SK-N-SH treated with all-trans-retinoic acid at 6 μM for 48 hours (cell line): Measurements from ENCODE around the gene IL17B.

Experiments used
- ATAC-seq: fragments of 200-7000 bp; cut with Tn5 transposase; 3 replicates; pipeline ENCODE4 v1.9.1; 2020; ENCODE audit warnings: mild to moderate bottlenecking, moderate library complexity
- ARNTL ChIP-seq: fragments of 450-650 bp; formaldehyde crosslinking; IDR thresholded peaks from 2 replicates; pipeline ENCODE4 v1.5.0; 2020; ENCODE audit warnings: low read depth, mild to moderate bottlenecking, moderate library complexity, borderline replicate concordance
- BACH2 ChIP-seq: fragments of 250-450 bp; sonication (Bioruptor Pico); IDR thresholded peaks from 2 replicates; pipeline ENCODE4 v1.9.0; 2021; ENCODE audit warnings: mild to moderate bottlenecking, borderline replicate concordance
- CSDC2 ChIP-seq: fragments of 250-450 bp; sonication (Bioruptor Pico); IDR thresholded peaks from 2 replicates; pipeline ENCODE4 v1.5.0; 2020; ENCODE audit warnings: mild to moderate bottlenecking, moderate library complexity
- ESRRG ChIP-seq: fragments of 250-450 bp; sonication (Bioruptor Pico); IDR thresholded peaks from 2 replicates; pipeline ENCODE4 v1.6.1; 2021; ENCODE audit warnings: mild to moderate bottlenecking
- GLIS3 ChIP-seq: fragments of 250-450 bp; sonication (Bioruptor Pico); IDR thresholded peaks from 2 replicates; pipeline ENCODE4 v1.5.0; 2020; ENCODE audit warnings: mild to moderate bottlenecking, moderate library complexity
- ISL1 ChIP-seq: fragments of 250-450 bp; sonication (Bioruptor Pico); IDR thresholded peaks from 2 replicates; pipeline ENCODE4 v2.1.2; 2022; ENCODE audit warnings: mild to moderate bottlenecking, moderate library complexity
- OSR1 ChIP-seq: fragments of 250-450 bp; sonication (Bioruptor Pico); IDR thresholded peaks from 2 replicates; pipeline ENCODE4 v1.8.0; 2022; ENCODE audit warnings: moderate library complexity, mild to moderate bottlenecking, inconsistent platforms
- PPARA ChIP-seq: fragments of 250-450 bp; sonication (Bioruptor Pico); IDR thresholded peaks from 2 replicates; pipeline ENCODE4 v1.5.0; 2020; ENCODE audit warnings: mild to moderate bottlenecking, borderline replicate concordance
- RARB ChIP-seq: fragments of 250-450 bp; sonication (Bioruptor Pico); IDR thresholded peaks from 2 replicates; pipeline ENCODE4 v1.8.0; 2021; ENCODE audit warnings: mild to moderate bottlenecking, moderate library complexity
- SNAI2 ChIP-seq: fragments of 250-450 bp; sonication (Bioruptor Pico); IDR thresholded peaks from 2 replicates; pipeline ENCODE4 v1.5.0; 2020; ENCODE audit warnings: mild to moderate bottlenecking, moderate library complexity
- TCF4 ChIP-seq: fragments of 250-450 bp; sonication (Bioruptor Pico); IDR thresholded peaks from 2 replicates; pipeline ENCODE4 v1.8.0; 2021; ENCODE audit warnings: mild to moderate bottlenecking, moderate library complexity, borderline replicate concordance
- TOX ChIP-seq: fragments of 250-450 bp; sonication (Bioruptor Pico); IDR thresholded peaks from 2 replicates; pipeline ENCODE4 v1.8.0; 2021; ENCODE audit warnings: mild to moderate bottlenecking, moderate library complexity, borderline replicate concordance
- ZC3H10 ChIP-seq: fragments of 250-450 bp; sonication (Bioruptor Pico); IDR thresholded peaks from 2 replicates; pipeline ENCODE4 v1.5.1; 2021; ENCODE audit warnings: mild to moderate bottlenecking, moderate library complexity
- ZFP3 ChIP-seq: fragments of 250-450 bp; sonication (Bioruptor Pico); IDR thresholded peaks from 2 replicates; pipeline ENCODE4 v1.5.0; 2020; ENCODE audit warnings: mild to moderate bottlenecking, moderate library complexity
- ZFP30 ChIP-seq: fragments of 450-650 bp; formaldehyde crosslinking; IDR thresholded peaks from 2 replicates; pipeline ENCODE4 v1.5.0; 2022; ENCODE audit warnings: mild to moderate bottlenecking, moderate library complexity
- ZNF565 ChIP-seq: fragments of 450-650 bp; formaldehyde crosslinking; conservative IDR thresholded peaks from 2 replicates; pipeline ENCODE4 v1.5.0; 2020; ENCODE audit warnings: low read depth, mild to moderate bottlenecking, moderate library complexity
- ZNF70 ChIP-seq: fragments of 450-650 bp; formaldehyde crosslinking; IDR thresholded peaks from 2 replicates; pipeline ENCODE4 v1.5.0; 2020; ENCODE audit warnings: mild to moderate bottlenecking, moderate library complexity
- TF ChIP-seq, protein P1 (sequence below): fragments of 250-450 bp; sonication (Bioruptor Pico); IDR thresholded peaks from 2 replicates; pipeline ENCODE4 v1.8.0; 2021; ENCODE audit warnings: low read depth, mild to moderate bottlenecking, moderate library complexity, borderline replicate concordance
- TF ChIP-seq, protein P2 (sequence below): fragments of 250-450 bp; sonication (Bioruptor Pico); IDR thresholded peaks from 2 replicates; pipeline ENCODE4 v1.5.0; 2020; ENCODE audit warnings: mild to moderate bottlenecking, moderate library complexity
- TF ChIP-seq, protein P3 (sequence below): fragments of 250-450 bp; sonication (Bioruptor Pico); IDR thresholded peaks from 2 replicates; pipeline ENCODE4 v1.5.1; 2021; ENCODE audit warnings: mild to moderate bottlenecking, moderate library complexity
- TF ChIP-seq, protein P4 (sequence below): fragments of 250-450 bp; sonication (Bioruptor Pico); IDR thresholded peaks from 2 replicates; pipeline ENCODE4 v1.8.0; 2020; ENCODE audit warnings: mild to moderate bottlenecking, moderate library complexity, borderline replicate concordance
- TF ChIP-seq, protein P5 (sequence below): fragments of 250-450 bp; sonication (Bioruptor Pico); IDR thresholded peaks from 2 replicates; pipeline ENCODE4 v1.5.1; 2020; ENCODE audit warnings: low read depth, mild to moderate bottlenecking, moderate library complexity

IL17B gene

DNA sequence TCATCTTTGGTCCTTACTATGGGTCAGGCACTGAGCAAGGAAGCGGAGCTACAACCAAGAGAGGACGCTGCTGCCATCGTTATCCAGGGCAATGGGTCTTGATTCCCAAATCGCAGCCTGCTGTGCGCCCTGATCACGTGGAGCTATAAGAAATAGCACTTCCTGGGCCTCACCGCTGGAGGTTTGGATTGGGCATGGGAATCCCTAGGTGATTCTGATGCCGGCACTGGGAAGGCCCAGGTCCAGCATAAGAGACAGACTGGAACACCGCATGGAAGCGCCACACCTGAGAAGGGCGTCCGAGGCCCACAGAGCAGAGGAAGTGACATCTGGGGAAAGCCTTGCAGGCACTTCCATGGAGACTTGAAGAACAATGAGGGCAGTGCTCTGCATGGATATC is 3.0 kb downstream of the IL17B start:
- no peak for ATAC-seq
- TF ChIP-seq RARB (no peak), ZC3H10 (no peak), TCF4 (CRISPR knock-in tag) (no peak)
- TF ChIP-seq, protein P1, sequence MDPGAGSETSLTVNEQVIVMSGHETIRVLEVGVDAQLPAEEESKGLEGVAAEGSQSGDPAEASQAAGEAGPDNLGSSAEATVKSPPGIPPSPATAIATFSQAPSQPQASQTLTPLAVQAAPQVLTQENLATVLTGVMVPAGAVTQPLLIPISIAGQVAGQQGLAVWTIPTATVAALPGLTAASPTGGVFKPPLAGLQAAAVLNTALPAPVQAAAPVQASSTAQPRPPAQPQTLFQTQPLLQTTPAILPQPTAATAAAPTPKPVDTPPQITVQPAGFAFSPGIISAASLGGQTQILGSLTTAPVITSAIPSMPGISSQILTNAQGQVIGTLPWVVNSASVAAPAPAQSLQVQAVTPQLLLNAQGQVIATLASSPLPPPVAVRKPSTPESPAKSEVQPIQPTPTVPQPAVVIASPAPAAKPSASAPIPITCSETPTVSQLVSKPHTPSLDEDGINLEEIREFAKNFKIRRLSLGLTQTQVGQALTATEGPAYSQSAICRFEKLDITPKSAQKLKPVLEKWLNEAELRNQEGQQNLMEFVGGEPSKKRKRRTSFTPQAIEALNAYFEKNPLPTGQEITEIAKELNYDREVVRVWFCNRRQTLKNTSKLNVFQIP (CRISPR knock-in tag): no peak

DNA sequence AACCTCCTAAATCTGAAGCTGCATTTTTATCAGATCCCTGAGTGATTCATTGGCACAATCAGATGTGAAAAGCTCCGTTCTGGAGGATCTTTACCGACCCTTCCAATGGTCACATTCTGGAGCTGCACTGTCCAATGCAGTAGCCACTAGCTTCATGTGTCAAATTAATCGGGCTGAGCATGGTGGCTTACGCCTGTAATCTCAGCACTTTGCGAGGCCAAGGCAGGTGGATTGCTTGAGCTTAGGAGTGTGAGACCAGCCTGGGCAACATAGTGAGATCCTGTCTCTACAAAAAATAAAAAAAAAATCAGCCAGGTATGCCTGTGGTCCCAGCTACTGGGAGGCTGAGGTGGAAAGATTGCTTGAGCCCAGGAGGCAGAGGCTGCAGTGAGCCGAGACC is 3.7 kb downstream of the IL17B start:
- TF ChIP-seq SNAI2 (no peak), ISL1 (CRISPR knock-in tag) (no peak), OSR1 (CRISPR knock-in tag) (no peak), RARB (no peak), TCF4 (CRISPR knock-in tag) (no peak), ZFP30 (no peak), CSDC2 (no peak), BACH2 (CRISPR knock-in tag) (no peak), ESRRG (CRISPR knock-in tag) (no peak), GLIS3 (CRISPR knock-in tag) (no peak), PPARA (CRISPR knock-in tag) (no peak), ZC3H10 (no peak), ZNF70 (CRISPR knock-in tag) (no peak), TOX (no peak), ARNTL (no peak)
- TF ChIP-seq, protein P2, sequence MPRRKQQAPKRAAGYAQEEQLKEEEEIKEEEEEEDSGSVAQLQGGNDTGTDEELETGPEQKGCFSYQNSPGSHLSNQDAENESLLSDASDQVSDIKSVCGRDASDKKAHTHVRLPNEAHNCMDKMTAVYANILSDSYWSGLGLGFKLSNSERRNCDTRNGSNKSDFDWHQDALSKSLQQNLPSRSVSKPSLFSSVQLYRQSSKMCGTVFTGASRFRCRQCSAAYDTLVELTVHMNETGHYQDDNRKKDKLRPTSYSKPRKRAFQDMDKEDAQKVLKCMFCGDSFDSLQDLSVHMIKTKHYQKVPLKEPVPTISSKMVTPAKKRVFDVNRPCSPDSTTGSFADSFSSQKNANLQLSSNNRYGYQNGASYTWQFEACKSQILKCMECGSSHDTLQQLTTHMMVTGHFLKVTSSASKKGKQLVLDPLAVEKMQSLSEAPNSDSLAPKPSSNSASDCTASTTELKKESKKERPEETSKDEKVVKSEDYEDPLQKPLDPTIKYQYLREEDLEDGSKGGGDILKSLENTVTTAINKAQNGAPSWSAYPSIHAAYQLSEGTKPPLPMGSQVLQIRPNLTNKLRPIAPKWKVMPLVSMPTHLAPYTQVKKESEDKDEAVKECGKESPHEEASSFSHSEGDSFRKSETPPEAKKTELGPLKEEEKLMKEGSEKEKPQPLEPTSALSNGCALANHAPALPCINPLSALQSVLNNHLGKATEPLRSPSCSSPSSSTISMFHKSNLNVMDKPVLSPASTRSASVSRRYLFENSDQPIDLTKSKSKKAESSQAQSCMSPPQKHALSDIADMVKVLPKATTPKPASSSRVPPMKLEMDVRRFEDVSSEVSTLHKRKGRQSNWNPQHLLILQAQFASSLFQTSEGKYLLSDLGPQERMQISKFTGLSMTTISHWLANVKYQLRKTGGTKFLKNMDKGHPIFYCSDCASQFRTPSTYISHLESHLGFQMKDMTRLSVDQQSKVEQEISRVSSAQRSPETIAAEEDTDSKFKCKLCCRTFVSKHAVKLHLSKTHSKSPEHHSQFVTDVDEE (CRISPR knock-in tag): no peak
- TF ChIP-seq, protein P3, sequence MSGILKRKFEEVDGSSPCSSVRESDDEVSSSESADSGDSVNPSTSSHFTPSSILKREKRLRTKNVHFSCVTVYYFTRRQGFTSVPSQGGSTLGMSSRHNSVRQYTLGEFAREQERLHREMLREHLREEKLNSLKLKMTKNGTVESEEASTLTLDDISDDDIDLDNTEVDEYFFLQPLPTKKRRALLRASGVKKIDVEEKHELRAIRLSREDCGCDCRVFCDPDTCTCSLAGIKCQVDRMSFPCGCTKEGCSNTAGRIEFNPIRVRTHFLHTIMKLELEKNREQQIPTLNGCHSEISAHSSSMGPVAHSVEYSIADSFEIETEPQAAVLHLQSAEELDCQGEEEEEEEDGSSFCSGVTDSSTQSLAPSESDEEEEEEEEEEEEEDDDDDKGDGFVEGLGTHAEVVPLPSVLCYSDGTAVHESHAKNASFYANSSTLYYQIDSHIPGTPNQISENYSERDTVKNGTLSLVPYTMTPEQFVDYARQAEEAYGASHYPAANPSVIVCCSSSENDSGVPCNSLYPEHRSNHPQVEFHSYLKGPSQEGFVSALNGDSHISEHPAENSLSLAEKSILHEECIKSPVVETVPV (CRISPR knock-in tag): no peak
- TF ChIP-seq, protein P4, sequence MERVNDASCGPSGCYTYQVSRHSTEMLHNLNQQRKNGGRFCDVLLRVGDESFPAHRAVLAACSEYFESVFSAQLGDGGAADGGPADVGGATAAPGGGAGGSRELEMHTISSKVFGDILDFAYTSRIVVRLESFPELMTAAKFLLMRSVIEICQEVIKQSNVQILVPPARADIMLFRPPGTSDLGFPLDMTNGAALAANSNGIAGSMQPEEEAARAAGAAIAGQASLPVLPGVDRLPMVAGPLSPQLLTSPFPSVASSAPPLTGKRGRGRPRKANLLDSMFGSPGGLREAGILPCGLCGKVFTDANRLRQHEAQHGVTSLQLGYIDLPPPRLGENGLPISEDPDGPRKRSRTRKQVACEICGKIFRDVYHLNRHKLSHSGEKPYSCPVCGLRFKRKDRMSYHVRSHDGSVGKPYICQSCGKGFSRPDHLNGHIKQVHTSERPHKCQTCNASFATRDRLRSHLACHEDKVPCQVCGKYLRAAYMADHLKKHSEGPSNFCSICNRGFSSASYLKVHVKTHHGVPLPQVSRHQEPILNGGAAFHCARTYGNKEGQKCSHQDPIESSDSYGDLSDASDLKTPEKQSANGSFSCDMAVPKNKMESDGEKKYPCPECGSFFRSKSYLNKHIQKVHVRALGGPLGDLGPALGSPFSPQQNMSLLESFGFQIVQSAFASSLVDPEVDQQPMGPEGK: no peak
- ATAC-seq: no peak

DNA sequence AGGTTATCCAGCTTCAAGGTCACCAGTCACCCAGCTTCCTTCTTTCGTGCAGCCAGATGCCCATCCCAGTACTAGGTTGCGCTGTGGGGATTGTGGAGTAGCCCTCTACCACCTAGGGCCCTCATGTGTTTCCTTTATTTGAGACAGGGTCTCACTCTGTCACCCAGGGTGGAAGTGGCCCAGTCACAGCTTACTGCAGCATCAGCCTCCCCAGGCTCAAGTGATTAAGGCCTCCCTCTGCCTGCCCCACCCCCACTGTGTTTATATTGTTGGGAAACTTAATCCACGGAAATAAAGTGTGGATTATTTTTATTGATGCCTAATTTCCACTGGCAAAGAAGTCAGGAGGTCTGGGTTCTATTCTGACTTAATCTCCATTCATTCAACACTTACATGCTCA is 4.3 kb downstream of the IL17B start:
- no peak for ATAC-seq
- TF ChIP-seq ZFP3 (no peak), ZNF565 (CRISPR knock-in tag) (no peak), ISL1 (CRISPR knock-in tag) (no peak), CSDC2 (no peak), BACH2 (CRISPR knock-in tag) (no peak), ZNF70 (CRISPR knock-in tag) (no peak), OSR1 (CRISPR knock-in tag) (no peak), ARNTL (no peak), TCF4 (CRISPR knock-in tag) (no peak), PPARA (CRISPR knock-in tag) (no peak), TOX (no peak), ESRRG (CRISPR knock-in tag) (no peak), ZFP30 (no peak), ZC3H10 (no peak)
- TF ChIP-seq, protein P5, sequence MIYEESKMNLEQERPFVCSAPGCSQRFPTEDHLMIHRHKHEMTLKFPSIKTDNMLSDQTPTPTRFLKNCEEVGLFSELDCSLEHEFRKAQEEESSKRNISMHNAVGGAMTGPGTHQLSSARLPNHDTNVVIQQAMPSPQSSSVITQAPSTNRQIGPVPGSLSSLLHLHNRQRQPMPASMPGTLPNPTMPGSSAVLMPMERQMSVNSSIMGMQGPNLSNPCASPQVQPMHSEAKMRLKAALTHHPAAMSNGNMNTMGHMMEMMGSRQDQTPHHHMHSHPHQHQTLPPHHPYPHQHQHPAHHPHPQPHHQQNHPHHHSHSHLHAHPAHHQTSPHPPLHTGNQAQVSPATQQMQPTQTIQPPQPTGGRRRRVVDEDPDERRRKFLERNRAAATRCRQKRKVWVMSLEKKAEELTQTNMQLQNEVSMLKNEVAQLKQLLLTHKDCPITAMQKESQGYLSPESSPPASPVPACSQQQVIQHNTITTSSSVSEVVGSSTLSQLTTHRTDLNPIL (CRISPR knock-in tag): no peak
- TF ChIP-seq, protein P2 (CRISPR knock-in tag): no peak
- TF ChIP-seq, protein P3 (CRISPR knock-in tag): no peak
- TF ChIP-seq, protein P4: no peak
